LNCAP (cell line): ENCODE measurements around the gene PREX1.

Experiments used
- TF ChIP-seq, protein P1 (sequence below): fragments of 450-650 bp; IDR thresholded peaks from 2 replicates; pipeline ENCODE4 v1.5.1; 2017; ENCODE audit warnings: mild to moderate bottlenecking

The PREX1 gene

DNA sequence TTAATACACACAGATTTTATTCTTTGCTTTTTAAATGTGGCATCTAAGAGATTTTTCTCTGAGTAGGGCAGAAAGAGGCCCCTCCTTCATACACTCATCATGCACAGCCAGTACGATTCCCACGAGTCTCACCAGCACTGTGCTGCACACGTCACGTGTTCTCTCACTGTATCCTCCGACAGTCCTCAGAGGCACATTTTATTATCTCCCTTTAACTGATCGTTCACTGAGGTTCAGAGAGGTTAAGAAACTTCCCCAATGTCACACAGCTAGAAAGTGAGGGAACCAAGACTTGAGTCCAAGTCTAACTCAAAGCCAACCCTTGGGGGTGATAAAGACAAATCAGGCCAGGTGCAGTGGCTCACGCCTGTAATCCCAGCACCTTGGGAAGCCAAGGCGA is 142.5 kb downstream of the PREX1 start:
- TF ChIP-seq, protein P1, sequence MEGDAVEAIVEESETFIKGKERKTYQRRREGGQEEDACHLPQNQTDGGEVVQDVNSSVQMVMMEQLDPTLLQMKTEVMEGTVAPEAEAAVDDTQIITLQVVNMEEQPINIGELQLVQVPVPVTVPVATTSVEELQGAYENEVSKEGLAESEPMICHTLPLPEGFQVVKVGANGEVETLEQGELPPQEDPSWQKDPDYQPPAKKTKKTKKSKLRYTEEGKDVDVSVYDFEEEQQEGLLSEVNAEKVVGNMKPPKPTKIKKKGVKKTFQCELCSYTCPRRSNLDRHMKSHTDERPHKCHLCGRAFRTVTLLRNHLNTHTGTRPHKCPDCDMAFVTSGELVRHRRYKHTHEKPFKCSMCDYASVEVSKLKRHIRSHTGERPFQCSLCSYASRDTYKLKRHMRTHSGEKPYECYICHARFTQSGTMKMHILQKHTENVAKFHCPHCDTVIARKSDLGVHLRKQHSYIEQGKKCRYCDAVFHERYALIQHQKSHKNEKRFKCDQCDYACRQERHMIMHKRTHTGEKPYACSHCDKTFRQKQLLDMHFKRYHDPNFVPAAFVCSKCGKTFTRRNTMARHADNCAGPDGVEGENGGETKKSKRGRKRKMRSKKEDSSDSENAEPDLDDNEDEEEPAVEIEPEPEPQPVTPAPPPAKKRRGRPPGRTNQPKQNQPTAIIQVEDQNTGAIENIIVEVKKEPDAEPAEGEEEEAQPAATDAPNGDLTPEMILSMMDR, result no peak

DNA sequence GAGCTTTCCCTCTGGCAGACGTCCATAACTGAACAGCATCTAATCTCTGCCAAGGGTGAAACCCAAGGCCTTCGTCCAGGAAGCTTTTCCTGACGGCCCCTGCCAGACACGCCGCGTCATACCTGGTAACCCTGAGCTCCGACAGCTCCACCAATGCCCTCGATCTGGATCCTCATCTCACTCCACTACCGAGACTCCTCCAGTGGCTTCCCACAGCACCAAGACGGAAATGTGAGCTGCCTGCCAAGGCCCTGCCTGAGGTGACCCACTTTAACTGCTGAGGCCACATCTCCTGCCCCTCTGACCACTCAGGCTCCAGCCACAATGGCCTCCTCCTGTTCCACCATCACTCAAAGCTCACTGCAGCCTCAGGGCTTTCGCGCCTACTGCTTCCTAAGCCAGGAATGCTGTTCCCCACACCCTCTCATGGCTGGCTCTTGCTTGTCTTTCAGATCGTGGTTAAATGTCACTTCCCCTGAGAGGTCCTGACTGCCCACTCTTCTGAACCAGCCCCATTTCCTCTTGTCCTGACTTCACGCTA is 143.2 kb downstream of the PREX1 start:
- TF ChIP-seq, protein P1, result no peak

DNA sequence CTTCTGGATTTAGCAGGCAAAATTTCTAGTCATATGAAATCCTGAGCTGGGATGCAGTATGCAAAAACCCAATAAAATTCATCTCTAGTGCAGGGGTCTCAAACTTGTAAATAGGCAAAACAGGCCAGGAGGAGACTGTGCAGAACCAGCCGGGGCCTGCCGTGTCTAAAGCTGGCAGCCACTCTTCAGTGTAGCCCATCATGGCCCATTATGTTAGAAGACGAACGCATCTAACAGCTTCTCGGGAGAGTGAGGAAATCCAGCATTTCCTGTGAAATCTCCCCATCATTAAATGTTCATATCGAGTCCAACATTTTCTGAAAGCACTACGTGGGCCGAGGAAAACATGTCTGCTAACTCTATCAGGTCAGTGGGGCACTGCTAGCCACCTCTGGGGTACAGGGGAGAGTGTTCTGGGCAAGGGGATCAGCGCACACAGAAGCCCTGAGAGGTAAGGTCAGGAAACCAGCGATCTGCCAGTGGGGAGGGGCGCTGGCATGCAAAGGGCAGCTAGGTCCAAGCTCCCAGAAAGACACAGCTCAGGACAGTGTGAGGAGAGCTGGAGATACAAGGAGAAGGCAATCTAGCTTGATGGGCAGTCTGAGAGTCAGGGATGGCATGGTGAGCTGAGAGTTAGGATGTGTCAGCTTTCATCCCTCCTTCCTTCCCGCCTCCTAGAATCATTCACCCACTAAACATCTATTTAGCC is 144.2 kb downstream of the PREX1 start:
- TF ChIP-seq, protein P1, result no peak

DNA sequence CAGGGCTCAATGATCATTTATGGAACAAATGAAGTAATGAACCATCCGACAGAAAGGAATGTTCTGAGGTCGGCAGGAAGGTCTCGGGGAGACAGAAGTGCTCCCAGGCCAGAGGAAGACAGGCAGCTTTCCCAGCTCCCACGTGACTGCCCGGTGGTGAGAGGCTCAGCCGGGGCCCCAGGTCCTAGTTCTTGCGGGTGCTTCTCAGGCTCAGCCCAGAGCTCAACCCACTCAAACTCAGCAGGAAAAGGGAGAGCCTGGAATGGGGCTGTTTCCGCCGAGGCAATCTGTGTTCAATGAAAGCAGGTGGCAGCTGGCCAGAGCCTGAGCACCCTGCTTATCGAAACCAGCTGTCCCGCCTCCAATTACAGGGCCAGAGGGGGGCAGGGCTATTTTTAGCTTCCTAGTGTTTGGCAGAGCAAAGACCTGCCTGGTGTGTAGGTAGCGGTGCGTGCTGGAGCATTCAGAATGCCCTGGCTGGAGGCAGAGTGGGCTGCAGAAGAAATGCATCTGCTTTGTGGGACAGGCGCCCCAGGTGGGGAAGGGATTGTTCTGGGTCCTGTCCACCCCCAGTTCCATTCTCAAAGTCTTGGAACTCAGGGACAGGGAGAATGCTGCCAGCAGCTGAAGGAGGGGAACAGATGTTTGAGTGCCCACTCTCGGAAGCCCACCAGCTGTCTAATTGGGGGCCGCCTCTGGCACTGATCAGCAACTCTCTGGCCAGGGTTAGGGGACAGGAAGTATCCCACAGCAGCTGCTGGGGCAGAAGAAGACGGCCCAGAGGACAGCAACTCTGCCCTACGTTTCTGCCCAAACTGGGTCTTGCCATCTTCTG is 145.1 kb downstream of the PREX1 start:
- TF ChIP-seq, protein P1, result no peak

DNA sequence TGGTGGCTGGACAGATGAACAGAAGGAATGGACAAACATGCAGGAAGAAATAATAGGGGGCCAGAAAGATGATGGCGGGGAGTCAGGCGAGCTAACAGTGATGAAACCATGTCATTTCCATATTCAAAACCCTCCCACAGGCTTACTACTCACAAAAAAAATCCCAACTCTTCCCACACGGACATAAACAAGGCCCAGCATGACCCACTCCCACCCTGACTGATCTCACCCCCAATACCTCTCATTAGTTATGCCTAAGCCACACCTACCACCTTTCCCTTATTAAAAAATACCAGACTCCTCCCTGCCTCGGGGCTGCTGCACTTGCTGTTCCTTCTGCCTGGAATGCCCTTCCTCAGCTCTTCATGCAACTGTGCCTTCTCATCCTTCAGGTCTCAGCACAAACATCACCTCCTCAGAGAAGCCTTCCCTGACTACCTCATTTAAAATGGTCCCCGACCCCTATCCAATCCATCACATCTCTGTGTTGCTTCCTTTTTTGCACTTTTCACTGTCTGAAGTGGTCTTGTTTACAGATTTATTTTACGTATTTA is 145.8 kb downstream of the PREX1 start:
- TF ChIP-seq, protein P1, result no peak

DNA sequence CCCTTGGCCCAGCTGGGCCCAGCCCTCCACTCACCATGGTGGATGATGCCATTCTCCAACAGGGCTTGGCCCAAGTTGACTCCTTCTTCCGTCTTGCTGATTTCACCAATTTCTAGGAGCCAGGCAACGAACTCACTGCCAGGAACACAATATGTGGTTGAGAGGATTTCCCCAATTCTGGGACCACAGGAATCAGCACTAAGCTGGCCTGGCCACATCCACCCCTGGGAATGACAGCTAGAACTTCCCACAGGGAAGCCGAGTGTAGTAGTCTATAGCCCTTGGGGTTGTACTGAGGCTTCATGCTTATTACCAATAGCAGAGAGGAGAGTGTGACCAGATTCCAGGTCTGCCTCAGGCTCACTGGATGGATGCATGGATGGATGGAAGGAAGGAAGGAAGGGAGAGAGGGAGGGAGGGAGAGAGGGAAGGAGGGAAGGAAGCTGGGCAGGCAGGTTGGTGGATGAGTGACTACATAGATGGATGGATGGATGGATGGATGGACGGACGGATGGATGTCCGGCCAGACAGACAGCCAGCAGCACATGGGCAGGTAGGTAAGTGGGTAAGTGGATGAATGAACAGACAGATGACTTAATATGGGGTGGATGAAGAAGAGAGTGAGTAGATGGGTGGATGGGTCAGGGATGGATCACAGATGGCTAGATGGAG is 146.5 kb downstream of the PREX1 start:
- TF ChIP-seq, protein P1, result no peak

DNA sequence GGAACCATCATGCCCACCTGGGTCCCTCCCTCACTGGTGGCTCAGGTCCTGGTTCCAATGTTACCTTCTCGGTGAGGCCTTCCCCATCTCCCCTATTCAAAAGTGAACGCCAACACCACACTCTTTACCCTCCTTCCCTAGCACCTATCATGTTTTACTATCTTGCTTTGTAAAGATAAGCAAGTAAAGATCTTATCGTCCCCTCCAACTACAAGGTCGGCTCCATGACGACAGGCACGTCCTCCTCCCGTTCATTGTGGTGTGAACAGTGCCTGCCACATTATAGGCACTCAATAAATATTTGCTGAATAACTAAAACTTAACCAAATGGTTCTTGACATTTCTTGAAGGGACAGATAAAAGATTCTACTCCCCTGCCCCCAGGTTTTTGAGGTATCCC is 147.1 kb downstream of the PREX1 start:
- TF ChIP-seq, protein P1, result no peak
